GM12878 (cell line): Measurements from ENCODE around the gene CCDC138. TPM values are rescaled to one million over a fixed set of nuclear protein-coding genes. Genes with fewer than 3 reads are reported as not detected.

Source experiments
- ATAC-seq: fragments of 200-7000 bp; cut with Tn5 transposase; 3 replicates; pipeline ENCODE4 v1.9.1; 2020; ENCODE audit warnings: mild to moderate bottlenecking, moderate library complexity
- BruUV-seq: library from RNA; stranded (reverse); fragments of 400-500 nt; replicated peaks from 2 replicates; lab custom pipeline; 2021; lab: Mats Ljungman, UMichigan
- CTCF ChIA-PET: fragments of 300-600 bp; sonication (Branson Sonifier 250); formaldehyde crosslinking; extraction: SDS; loops from one replicate; lab custom pipeline; 2021; ENCODE audit warnings: inconsistent platforms; lab: Yijun Ruan, JAX
- POLR2A ChIA-PET: fragments of 350-600 bp; formaldehyde crosslinking; extraction: SDS; loops from one replicate; lab custom pipeline; 2021; ENCODE audit warnings: inconsistent platforms; lab: Charles Lee
- RAD21 ChIA-PET: fragments of 300-600 bp; sonication (Branson Sonifier 250); formaldehyde crosslinking; loops from one replicate; lab custom pipeline; 2023; ENCODE audit warnings: antibody characterized with exemption; ENCODE audit not compliant: unreplicated experiment; lab: Charles Lee
- SMC1A ChIA-PET: fragments of 300-600 bp; sonication (Branson Sonifier 250); formaldehyde crosslinking; loops from one replicate; lab custom pipeline; 2023; ENCODE audit not compliant: unreplicated experiment, uncharacterized antibody; lab: Charles Lee
- DNase-seq: peaks from one replicate; pipeline ENCODE4 v3.0.0-alpha.2; 2011; ENCODE audit warnings: low read depth, low spot score
- FAIRE-seq: peaks from 3 replicates; lab custom pipeline; 2011; peaks lifted over from hg19 to GRCh38; lab: Jason Lieb, UNC
- H2AFZ ChIP-seq: 2 replicates; pipeline ENCODE4 v1.6.0; 2011; ENCODE audit warnings: low read depth, low read length, control low read depth; ENCODE audit not compliant: control insufficient read depth
- H3K27ac ChIP-seq: 2 replicates; pipeline ENCODE4 v1.5.1; 2011; ENCODE audit warnings: control low read depth; ENCODE audit not compliant: control insufficient read depth, insufficient read depth
- H3K27me3 ChIP-seq, 2 experiments: replicated peaks in 1 of 2; 2 replicates each; pipeline versions ENCODE4 v1.6.0 to v1.6.1; 2011; ENCODE audit warnings: low read length in 1 of 2; ENCODE audit not compliant: control insufficient read depth in 2 of 2, insufficient read depth in 2 of 2
- H3K36me3 ChIP-seq, 2 experiments: 2 replicates each; pipeline ENCODE4 v1.5.1; 2011; ENCODE audit warnings: low read length in 1 of 2; ENCODE audit not compliant: control insufficient read depth in 2 of 2, insufficient read depth in 2 of 2
- H3K4me1 ChIP-seq: 2 replicates; pipeline ENCODE4 v1.6.1; 2011; ENCODE audit warnings: mild to moderate bottlenecking, low read length, moderate library complexity, mixed read lengths; ENCODE audit not compliant: control insufficient read depth, insufficient read depth
- H3K4me2 ChIP-seq: 2 replicates; pipeline ENCODE4 v1.6.0; 2011; ENCODE audit warnings: control low read depth; ENCODE audit not compliant: control insufficient read depth, insufficient read depth
- H3K4me3 ChIP-seq: fragments of 200-600 bp; sonication (generic); 2 replicates; pipeline ENCODE4 v1.5.1; 2016
- H3K79me2 ChIP-seq: 2 replicates; pipeline ENCODE4 v1.6.0; 2011; ENCODE audit warnings: low read length; ENCODE audit not compliant: control insufficient read depth, insufficient read depth
- H3K9ac ChIP-seq: 2 replicates; pipeline ENCODE4 v1.8.0; 2011; ENCODE audit warnings: low read length, control low read depth, mixed read lengths; ENCODE audit not compliant: control insufficient read depth, insufficient read depth
- H3K9me3 ChIP-seq: replicated peaks from 3 replicates; pipeline ENCODE4 v1.5.1; 2011; ENCODE audit warnings: mild to moderate bottlenecking, low read length; ENCODE audit not compliant: control insufficient read depth, insufficient read depth
- H4K20me1 ChIP-seq: 2 replicates; pipeline ENCODE4 v1.6.0; 2011; ENCODE audit not compliant: control insufficient read depth, insufficient read depth
- BACH1 ChIP-seq: fragments of 450-650 bp; IDR thresholded peaks from 2 replicates; pipeline ENCODE4 v1.6.1; 2017; ENCODE audit warnings: mild to moderate bottlenecking, borderline replicate concordance
- CEBPB ChIP-seq, 2 experiments: fragments of 150-350 bp in 1 of 2; IDR thresholded peaks; 2 replicates each; pipeline ENCODE4 v1.6.1; 2012 to 2014; ENCODE audit warnings: low read depth in 2 of 2, low read length in 2 of 2, borderline replicate concordance in 1 of 2, inconsistent platforms in 1 of 2
- CREB1 ChIP-seq: IDR thresholded peaks from 2 replicates; pipeline ENCODE4 v1.6.1; 2012; ENCODE audit warnings: low read depth, mild to moderate bottlenecking, inconsistent platforms
- CUX1 ChIP-seq: IDR thresholded peaks from 2 replicates; pipeline ENCODE4 v1.6.1; 2012; ENCODE audit warnings: improper control_type of control experiment, low read depth, low read length; ENCODE audit not compliant: insufficient replicate concordance
- FOS ChIP-seq: IDR thresholded peaks from 3 replicates; pipeline ENCODE4 v1.6.1; 2011; ENCODE audit warnings: borderline replicate concordance; ENCODE audit not compliant: insufficient read length; ENCODE audit errors: extremely low read depth
- HCFC1 ChIP-seq: fragments of 150-350 bp; IDR thresholded peaks from 2 replicates; pipeline ENCODE4 v1.6.1; 2014; ENCODE audit warnings: low read length
- NR2C2 ChIP-seq: IDR thresholded peaks from 2 replicates; pipeline ENCODE4 v1.6.1; 2011; ENCODE audit warnings: borderline replicate concordance, low read depth; ENCODE audit not compliant: control insufficient read depth, insufficient read length
- RBBP5 ChIP-seq: fragments of 200-600 bp; sonication (generic); conservative IDR thresholded peaks from 2 replicates; pipeline ENCODE4 v1.6.1; 2016
- SMARCA5 ChIP-seq: fragments of 450-650 bp; IDR thresholded peaks from 2 replicates; pipeline ENCODE4 v1.6.1; 2017; ENCODE audit warnings: mild to moderate bottlenecking
- SREBF2 ChIP-seq: IDR thresholded peaks from 2 replicates; pipeline ENCODE4 v1.6.1; 2012; ENCODE audit warnings: mild to moderate bottlenecking, low read length
- TCF3 ChIP-seq: IDR thresholded peaks from 2 replicates; pipeline ENCODE4 v1.6.1; 2012; ENCODE audit warnings: low read depth, mild to moderate bottlenecking, low read length, borderline replicate concordance; ENCODE audit not compliant: insufficient read depth
- WGBS: methylation state at CpG from one replicate; pipeline ENCODE4 v1.1.6; 2016; ENCODE audit warnings: low lambda C conversion rate; ENCODE audit not compliant: insufficient replicate concordance, insufficient coverage; ENCODE audit errors: missing lambda C conversion rate; 5-methylcytosine and 5-hydroxymethylcytosine counted together
- in situ Hi-C: fragments of 300-500 bp; cut with MboI; formaldehyde crosslinking; loops from 9 replicates; pipeline ENCODE4 v1.14.3; 2018; ENCODE audit warnings: mixed read lengths
- intact Hi-C: fragments of 100-400 bp; cut with micrococcal nuclease; formaldehyde crosslinking; loops from one replicate; pipeline ENCODE4 v1.14.2; 2022; ENCODE audit not compliant: unreplicated experiment
- polyA plus RNA-seq, 11 experiments: library from polyadenylated mRNA; depleted of rRNA in 4 of 11; unstranded in 6 of 11; stranded (reverse) in 5 of 11; fragments of >200 nt; fragmentation: Nextera tagmentation in 4 of 11; fragmentation: Illumina TruSeq in 1 of 11; extraction: Ambion mirVana in 4 of 11; extraction: Trizol in 1 of 11; gene quantifications; 1 replicate in 1 of 11; 2 replicates in 10 of 11; pipeline versions ENCODE4 v1.2.1 to v1.2.3, GENCODE V29; 2011 to 2016; ENCODE audit warnings: inconsistent platforms in 2 of 11, missing spikeins in 2 of 11, low read depth in 1 of 11
- total RNA-seq, 4 experiments: library from RNA; depleted of rRNA in 3 of 4; stranded (reverse); fragments of >200 nt in 3 of 4; fragmentation: Illumina TruSeq in 1 of 4; extraction: Trizol in 1 of 4; gene quantifications; 2 replicates each; pipeline versions ENCODE4 v1.2.1 to v1.2.3, GENCODE V29; 2013 to 2021
- TF ChIP-seq, protein P1 (sequence below): fragments of 450-650 bp; IDR thresholded peaks from 2 replicates; pipeline ENCODE4 v1.6.1; 2016; ENCODE audit warnings: mild to moderate bottlenecking
- TF ChIP-seq, protein P2 (sequence below): fragments of 450-650 bp; IDR thresholded peaks from 2 replicates; pipeline ENCODE4 v1.6.1; 2016; ENCODE audit warnings: mild to moderate bottlenecking, moderate library complexity, borderline replicate concordance

The CCDC138 gene
- total and polyA plus RNA-seq, 10 of the 15 experiments (the other 5 are each of a cell fraction or from before 2014, with no cell fraction given), result 7.9 to 19.4 (median 13.0) TPM

DNA sequence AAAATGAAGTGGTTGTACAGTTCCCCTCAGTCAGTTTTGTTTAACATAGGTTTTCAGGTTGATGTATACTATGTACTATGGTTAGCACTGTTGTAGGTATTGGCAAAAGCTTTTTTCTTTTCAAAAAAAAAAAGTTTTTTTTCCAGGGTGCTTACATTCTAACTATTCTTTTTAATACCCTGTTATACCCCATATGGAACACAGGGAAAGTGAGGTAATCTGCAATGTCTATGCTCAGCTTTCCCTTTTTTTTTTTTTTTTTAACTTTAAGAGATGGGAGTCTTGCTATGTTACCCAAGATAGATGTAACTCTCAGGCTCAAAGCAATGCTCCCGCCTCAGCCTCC is 590 bp upstream of the CCDC138 start:
- Histone ChIP-seq H3K4me3 (peak overlapping the region; percentile 92), H3K79me2 (peaks cover 15% of the 10 kb centered on the region), H3K9ac (peak overlapping the region; percentile 80; the same call in 1 of the 2 replicates), H2AFZ (peak overlapping the region; percentile 92; the same call in 1 of the 2 replicates), H3K27ac (peak overlapping the region; percentile 23; the same call in 1 of the 2 replicates), H3K4me1 (no peaks in the 10 kb centered on the region), H3K36me3 (peaks cover 2 to 16% of the 10 kb centered on the region in 2 experiments; a peak in 3 of 4 replicates), H4K20me1 (no peaks in the 10 kb centered on the region), H3K9me3 (no peaks in the 10 kb centered on the region), H3K4me2 (peak overlapping the region; percentile 66), H3K27me3 (no peaks in the 10 kb centered on the region)
- RAD21 ChIA-PET, result interaction anchor here (1.8 kb wide), 1 partner anchor 9 kb away, joined by 11 read pairs; no protein-coding TSS in a partner anchor
- intact Hi-C loops, result no loop called here
- ATAC-seq (peak; percentile 14), FAIRE-seq (no peak), DNase-seq (no peak)
- POLR2A ChIA-PET, result interaction anchor here (0.6 to 1.6 kb wide), 3 partner anchors 10 to 744 kb away, joined by 4 to 7 read pairs (median 4); no protein-coding TSS in a partner anchor
- CTCF ChIA-PET, result interaction anchor here (1.3 to 1.5 kb wide), 2 partner anchors 8 to 10 kb away, joined by 3 to 6 read pairs; no protein-coding TSS in a partner anchor
- SMC1A ChIA-PET, result interaction anchor here (0.6 to 1.6 kb wide), 4 partner anchors 9 to 1177 kb away, joined by 3 to 6 read pairs (median 4); no protein-coding TSS in a partner anchor
- BruUV-seq, result no TSS peak
- WGBS, result 0% methylated on average over 1 of the region's 1 CpG
- in situ Hi-C loops, result no loop called here
- TF ChIP-seq CUX1, result no peak
- TF ChIP-seq RBBP5, result no peak
- no peak for TF ChIP-seq HCFC1
- TF ChIP-seq, protein P1, sequence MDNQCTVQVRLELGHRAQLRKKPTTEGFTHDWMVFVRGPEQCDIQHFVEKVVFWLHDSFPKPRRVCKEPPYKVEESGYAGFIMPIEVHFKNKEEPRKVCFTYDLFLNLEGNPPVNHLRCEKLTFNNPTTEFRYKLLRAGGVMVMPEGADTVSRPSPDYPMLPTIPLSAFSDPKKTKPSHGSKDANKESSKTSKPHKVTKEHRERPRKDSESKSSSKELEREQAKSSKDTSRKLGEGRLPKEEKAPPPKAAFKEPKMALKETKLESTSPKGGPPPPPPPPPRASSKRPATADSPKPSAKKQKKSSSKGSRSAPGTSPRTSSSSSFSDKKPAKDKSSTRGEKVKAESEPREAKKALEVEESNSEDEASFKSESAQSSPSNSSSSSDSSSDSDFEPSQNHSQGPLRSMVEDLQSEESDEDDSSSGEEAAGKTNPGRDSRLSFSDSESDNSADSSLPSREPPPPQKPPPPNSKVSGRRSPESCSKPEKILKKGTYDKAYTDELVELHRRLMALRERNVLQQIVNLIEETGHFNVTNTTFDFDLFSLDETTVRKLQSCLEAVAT, result no peak
- no peak for TF ChIP-seq BACH1
- TF ChIP-seq CEBPB (IDR thresholded peaks at IDR 0.05; ENCODE audit: borderline replicate concordance in 1 of 2, low read depth in 2 of 2, low read length in 2 of 2), result no peak
- TF ChIP-seq SREBF2, result no peak
- TF ChIP-seq, protein P2, sequence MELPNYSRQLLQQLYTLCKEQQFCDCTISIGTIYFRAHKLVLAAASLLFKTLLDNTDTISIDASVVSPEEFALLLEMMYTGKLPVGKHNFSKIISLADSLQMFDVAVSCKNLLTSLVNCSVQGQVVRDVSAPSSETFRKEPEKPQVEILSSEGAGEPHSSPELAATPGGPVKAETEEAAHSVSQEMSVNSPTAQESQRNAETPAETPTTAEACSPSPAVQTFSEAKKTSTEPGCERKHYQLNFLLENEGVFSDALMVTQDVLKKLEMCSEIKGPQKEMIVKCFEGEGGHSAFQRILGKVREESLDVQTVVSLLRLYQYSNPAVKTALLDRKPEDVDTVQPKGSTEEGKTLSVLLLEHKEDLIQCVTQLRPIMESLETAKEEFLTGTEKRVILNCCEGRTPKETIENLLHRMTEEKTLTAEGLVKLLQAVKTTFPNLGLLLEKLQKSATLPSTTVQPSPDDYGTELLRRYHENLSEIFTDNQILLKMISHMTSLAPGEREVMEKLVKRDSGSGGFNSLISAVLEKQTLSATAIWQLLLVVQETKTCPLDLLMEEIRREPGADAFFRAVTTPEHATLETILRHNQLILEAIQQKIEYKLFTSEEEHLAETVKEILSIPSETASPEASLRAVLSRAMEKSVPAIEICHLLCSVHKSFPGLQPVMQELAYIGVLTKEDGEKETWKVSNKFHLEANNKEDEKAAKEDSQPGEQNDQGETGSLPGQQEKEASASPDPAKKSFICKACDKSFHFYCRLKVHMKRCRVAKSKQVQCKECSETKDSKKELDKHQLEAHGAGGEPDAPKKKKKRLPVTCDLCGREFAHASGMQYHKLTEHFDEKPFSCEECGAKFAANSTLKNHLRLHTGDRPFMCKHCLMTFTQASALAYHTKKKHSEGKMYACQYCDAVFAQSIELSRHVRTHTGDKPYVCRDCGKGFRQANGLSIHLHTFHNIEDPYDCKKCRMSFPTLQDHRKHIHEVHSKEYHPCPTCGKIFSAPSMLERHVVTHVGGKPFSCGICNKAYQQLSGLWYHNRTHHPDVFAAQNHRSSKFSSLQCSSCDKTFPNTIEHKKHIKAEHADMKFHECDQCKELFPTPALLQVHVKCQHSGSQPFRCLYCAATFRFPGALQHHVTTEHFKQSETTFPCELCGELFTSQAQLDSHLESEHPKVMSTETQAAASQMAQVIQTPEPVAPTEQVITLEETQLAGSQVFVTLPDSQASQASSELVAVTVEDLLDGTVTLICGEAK, result no peak
- no peak for TF ChIP-seq NR2C2
- no peak for TF ChIP-seq TCF3
- no peak for TF ChIP-seq FOS
- TF ChIP-seq CREB1, result no peak
- TF ChIP-seq SMARCA5, result no peak
